DLD1 (cell line): ENCODE results near the gene PCYT2.

ENCODE experiments used
- in situ Hi-C: cut with HindIII; loops from 2 replicates; pipeline ENCODE4 v1.10.0; 2017; ENCODE audit warnings: low sequenced_read_pairs

Gene PCYT2

DNA sequence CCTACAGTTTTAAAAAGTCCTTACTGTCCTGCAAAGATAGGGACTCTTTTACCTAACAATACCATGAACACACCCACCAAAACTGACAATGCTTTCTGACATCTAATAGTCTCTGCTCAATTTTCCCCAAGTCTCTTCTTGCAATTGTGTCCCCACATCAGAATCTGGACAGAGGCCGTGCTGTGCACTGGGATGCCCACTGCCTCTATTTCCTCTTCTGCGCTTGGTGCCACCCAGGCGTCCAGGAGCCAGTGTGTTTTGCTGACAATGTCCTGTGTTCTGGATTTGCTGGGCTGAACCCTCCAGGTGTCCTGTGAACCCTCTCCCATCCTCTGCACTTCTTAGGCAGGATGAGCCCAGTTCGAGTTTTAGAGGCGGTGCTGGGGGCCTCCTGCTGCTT, 33.6 kb downstream of the PCYT2 start:
- in situ Hi-C loops: no loop called here

DNA sequence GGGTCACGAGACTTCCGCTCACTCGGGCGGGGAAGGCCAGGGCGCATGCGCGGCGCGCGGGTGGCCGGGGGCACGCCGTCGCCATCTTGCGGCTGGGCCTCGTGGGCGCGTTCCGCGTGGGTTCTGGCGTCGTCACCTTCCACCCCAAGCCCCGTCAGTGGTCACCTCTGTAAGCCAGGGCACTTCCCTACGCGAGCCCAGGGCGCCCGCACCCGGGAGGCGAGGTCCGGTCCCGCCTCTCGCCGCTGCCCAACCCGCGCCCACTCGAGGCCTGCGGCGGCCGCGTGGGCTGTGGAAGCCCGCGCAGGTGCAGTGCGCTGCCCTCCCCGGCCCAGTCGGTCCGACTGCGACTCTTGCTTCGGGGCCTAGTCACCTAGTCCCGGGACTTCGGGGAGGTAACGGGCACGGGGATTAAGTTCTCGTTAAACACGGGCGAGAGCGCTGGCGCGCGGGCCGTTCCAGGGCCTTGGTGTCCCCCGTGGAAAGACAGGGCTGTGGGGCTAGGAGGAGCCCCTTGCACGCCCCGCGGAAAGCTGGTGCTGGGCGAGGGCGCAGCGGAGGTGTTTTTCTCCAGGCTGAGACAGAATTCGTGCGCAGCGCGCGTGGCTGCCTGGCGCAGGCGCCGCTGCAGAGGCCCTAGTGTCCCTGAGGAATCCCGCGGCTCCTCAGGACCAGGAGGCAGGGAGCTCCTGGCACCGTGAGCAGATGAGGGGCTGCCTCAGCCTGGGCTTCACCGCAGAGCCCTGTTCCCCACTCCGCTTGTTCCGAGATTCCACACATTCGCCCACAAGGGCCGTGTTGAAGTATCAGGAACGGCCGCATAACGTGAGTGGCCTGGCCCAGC, 39.6 kb downstream of the PCYT2 start:
- in situ Hi-C loops: no loop called here

DNA sequence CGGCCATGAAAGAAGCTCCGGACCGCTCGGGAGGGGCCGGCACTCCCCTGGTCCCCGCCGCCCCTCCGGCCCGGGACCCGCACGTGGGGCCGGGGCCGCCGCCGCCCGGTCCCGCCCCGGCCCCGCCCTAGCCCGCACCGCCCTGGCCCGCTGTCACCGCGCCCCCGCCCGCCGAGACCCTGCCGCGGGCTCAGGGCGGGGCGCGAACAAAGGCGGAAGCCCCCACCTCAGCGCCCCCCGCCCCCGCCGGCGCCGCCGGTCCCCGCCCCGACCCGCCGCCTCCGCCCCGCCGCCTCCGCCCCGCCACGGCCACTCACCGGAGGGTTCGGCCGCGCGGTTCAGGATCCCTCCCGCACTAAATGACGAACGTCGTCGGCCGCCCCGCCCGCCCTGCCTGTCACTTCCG, 40.2 kb downstream of the PCYT2 start, which contains the start of gene ARHGDIA:
TSS of gene ARHGDIA (minus strand) at position 357 of the 406 bp plus-strand sequence. CDS start 1,407 bp downstream, outside the sequence.
- in situ Hi-C loops: no loop called here

DNA sequence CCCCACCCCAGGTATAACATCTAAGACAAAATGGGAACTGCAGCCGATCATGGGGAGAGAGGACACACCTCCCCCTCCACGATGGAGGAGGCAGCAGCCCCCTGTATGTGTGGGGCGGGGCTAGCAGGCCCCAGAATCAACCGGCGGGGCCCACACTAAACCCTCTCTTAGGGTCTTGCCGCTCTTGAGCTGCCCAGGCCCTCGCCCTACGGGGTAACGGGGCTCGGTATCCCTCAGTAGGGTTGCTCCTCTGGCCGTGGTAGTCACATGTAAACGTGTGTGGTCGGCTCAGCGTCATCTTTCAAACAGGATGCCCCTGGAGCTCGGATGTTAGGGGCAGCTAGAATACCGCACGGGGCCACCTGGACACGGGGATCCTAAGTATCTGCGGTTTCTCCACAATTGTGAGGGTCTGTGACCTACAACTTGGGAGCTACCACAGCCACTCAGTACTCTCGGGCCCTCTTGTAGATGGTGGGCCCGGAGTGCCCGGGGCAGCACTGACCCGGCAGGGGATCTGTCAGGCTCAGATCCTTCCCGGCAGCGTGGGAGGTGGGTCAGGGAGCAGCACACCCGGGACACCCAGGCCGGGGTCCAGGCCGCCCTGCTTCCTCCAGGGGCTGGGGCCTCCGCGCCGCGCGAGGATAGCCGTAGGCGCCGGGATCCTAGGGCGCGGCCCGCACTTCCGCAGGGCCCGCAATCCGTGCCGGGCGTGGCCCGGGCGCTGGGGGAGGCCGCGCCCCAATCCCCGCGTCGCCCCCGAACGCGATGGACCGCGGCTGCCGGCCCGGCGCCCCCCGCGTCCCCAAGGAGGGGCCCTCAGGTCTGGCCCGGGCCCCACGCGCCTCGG, 40.8 kb downstream of the PCYT2 start:
- in situ Hi-C loops: no loop called here

DNA sequence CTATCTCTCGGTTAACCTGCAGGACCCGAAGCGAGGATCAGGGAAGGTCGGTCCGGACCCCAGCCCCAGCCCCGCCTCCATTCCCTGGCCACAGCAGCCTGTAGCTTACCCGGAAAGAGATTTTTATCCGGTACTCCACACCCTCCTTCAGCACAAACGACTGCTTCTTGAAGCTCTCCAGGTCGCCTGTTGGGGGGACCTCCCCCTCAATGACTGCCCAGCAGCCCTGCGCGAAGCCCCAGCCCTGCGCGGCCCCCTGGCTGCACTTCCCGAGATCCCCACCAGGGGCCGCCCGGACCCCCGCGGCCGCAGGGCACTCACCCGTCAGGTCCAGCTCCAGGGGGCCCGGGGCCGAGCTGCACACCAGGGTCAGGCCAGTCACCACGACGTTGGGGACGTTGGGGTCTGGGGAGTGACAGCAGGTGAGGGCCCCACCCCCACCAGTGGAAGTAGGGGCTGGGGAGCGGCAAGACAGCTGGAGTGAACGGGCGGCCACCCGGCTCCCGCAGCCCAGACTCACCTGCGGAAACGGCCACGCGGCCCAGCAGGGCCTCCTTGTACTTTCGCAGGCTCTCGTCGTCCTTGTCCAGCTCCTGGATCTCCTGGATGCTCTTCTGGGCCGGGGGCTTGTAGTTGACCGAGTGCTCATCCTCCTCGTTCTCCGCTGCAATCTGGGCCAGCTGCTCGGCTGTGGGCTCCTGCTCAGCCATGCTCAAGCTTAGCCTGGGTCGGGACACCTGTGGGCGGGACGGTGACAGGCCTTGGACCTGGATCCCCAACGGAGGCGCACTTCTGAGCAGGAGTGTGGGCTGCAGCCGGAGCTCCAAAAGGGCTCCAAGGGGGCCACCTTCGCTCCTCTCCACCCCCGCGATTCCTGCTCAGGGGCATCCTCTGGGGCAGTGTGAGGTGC, 41.7 kb downstream of the PCYT2 start:
- in situ Hi-C loops: no loop called here

DNA sequence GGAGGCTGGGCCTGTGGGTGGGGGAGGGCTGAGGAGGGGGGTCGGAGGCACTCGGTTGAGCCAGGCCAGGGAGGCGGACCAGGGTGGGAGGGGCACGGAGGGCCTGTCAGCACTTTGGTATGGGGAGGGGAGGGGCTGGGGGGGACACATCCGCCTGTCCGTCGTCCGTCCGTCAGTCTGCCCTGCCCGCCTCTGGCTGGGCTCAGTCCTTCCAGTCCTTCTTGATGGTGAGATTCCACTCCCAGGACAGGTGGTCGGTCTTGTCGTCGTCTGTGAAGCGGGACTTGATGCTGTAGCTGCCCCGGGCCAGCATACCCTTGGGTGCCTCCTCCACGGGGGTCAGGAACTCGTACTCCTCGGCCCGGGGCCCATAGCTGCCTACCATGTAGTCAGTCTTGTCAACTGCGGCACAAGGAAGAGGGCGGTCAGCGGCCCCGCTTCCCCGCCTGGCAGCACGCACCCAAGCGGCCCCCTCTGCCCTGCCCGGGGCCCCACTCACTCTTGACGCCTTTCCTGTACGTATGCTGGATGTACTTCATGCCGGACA, 42.5 kb downstream of the PCYT2 start:
- in situ Hi-C loops: no loop called here

DNA sequence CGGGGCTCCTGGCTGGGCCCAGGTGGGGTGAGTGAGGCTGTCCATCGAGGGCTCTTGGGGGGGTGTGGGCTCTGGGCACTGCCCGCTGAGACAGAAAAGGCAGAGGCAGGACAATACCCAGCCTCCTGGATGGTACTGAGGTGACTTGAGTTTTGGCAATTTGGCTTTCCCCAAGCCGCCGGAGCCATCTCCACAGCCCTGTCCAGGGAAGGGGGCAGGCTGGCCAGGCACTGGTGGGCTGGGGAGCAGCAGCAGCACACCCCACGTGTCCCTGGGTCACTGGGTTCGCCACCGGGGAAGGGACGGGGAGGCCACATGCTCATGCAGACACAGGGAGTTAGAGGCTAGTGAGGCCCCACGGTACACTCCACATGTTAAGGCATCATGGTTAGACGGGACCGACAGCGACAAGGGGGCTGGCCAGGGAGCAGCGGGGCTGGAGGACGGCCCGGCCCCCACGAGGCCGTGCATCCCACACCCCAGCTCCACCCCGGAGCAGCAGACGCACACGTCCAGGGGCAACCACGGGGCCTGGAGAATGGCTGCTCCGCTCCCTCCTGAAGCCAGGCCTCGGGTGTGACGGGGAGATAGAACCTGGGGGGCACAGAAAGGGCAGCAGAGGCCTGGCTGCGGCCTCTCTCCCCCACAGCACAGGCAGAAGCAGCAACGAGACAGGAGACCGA, 43.1 kb downstream of the PCYT2 start:
- in situ Hi-C loops: no loop called here

DNA sequence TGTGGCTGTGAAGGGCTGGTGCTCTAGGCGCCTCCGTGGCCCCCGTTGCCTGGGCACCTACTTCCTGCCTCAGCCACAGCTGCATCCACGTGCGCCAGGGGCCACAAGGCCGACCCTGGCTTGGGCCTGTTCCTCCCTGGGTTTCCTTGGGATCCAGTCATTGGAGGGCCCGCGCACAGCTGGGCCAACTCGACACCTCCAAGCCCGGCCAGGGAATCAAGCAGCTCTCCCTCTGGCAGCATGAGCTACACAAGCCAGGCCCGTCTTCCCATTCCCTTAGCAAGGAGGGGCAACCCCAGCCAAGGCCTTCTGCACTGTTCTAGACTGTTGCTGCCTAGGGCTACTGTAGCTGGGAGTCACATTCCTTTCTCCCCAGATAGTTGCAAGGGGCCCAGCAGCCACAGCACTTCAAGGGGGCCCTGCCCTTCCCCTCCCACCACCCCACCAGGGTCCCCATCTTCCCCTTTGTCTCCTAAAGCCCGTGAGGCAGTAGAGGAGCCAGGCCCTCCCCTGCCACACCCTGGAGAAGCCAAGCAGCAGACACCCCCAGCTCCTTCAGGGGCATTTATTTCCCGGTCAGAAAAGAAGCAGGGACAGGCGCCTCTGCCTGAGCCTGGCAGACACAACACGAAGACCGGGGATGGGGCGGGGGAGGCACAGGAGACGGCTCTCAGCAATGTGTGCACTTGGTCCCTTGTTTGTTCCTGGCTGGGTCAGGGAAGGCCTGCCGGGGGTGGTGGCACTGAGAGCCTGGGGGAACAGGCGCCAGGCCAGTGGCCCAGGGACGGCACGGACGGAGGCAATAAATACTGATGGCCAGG, 43.8 kb downstream of the PCYT2 start:
- in situ Hi-C loops: no loop called here

DNA sequence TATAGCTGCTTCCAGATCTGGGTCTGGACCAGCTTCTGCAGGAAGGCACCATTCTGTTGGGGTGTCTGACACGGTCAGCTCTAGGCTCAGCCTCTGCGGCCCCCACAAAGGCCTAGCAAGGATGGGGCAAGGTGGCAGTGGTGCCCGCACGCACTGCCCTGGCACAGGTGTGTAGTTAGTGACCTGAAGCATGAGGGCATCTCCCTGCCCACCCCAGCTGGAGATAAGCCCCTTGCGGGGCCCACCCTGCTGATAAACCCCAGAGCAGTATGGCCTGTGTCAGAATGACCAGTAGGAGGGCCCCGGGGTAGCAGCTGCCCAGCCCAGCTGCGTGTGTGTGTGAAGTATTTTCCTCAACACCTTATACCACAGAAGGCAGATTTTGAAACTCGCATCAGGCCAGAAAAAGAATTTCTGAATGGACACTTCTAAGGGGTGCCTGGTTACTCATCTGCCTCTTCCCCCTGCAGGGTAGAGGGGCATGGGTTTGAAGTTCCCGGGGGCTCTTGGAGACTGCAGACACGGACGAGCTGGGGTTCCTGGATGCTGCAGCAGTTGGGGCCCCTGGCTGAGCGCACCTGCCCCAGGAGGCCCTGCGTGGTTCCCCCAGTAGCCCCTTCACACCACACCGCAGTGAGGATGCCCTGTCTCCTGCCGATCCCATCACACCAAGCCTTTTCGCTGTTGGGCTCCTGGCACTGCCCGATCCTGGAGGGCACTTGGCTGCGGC, 44.6 kb downstream of the PCYT2 start:
- in situ Hi-C loops: no loop called here

DNA sequence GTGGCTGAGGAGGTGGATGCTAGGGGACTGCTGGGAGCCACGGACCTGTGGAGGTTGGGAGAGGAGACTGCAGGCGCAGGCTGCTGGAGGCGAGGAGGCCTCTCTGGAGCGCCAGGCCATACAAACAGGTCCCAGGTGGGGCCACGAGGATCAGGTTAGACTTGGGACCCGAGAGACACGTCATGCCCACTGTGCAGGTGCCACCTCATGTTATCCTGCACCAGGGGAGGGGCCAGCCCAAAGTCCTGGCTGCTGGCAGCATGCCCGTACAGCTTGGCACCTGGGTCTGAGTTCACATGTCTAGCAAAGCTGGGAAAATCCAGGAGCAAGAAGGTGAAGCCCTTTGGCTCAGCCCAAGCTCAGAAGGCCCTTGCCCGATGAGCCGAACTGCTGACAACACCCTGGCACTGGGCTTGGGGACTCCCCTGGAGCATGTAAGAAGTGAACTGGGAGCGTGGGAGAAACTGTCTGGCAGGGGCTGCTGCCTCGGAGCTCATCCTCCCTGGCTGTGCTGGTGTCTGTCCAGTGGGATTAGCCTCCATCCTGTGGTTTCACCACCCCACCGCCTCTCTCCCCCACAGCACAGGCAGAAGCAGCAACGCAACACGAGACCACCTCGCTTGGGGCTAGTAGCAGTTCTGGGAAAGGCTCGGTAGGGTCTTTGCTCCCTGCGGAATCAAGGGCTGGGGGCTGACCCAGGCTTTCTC, 45.3 kb downstream of the PCYT2 start:
- in situ Hi-C loops: no loop called here

DNA sequence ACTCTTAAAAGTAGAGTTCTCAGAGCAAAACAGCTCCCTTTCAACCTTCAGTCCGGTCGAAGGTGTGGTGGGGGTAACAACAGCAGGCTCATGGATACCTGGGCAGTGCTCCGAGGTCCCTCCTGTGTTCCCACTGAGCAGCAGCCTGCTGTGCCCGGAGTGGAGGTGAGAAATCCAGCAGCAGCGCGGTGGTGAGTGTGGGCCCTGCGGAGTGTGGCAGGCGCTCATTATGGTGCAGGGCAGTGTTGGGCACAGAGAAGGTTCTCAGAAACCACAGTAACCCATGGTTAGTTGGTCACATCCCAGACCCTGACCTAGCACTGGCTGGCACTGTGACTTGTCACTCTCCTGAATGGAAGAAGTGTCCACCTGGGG, 45.9 kb downstream of the PCYT2 start:
- in situ Hi-C loops: no loop called here

DNA sequence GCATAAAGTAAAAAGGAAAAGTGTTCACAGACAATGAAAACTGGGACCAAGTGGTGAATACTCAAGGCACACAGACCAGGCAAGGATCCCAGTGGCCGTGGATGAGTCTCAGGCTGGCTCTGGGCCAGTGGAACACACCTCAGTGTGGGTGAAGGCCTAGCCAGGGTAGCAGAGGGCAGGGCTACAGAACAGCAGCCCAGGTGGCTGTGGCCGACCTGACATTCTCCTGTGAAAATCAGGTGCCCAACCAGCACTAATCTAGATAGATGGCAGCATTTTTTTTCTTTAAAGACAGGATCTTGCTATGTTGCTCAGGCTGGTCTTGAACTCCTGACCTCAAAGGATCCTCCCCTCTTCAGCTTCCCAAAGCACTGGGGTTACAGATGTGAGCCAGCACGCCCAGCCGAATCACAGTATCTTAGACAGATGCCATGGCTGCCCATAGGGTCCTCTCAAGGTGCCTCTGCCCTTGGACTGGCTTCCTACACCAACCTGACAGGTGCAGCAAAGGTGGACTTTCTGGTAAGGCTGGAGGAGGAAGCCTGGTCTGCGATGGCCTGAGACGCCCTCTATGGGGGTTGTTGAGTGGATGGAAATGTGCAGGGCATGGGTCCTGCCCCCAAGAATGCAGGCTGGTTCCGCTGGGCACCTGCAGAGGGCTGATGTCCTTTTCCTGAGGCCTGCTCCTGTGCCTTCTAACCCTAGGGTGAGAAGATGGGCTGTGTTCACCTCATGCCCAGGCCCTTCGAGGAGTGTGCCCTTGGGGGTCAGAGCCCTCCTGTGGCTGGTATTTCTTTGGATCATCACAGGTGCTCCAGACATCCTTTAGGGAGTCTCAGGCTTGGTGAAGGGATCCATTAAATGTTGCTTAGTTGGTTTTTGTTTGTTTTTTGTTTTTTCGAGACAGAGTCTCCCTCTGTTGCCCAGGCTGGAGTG, 47.1 kb downstream of the PCYT2 start:
- in situ Hi-C loops: no loop called here

DNA sequence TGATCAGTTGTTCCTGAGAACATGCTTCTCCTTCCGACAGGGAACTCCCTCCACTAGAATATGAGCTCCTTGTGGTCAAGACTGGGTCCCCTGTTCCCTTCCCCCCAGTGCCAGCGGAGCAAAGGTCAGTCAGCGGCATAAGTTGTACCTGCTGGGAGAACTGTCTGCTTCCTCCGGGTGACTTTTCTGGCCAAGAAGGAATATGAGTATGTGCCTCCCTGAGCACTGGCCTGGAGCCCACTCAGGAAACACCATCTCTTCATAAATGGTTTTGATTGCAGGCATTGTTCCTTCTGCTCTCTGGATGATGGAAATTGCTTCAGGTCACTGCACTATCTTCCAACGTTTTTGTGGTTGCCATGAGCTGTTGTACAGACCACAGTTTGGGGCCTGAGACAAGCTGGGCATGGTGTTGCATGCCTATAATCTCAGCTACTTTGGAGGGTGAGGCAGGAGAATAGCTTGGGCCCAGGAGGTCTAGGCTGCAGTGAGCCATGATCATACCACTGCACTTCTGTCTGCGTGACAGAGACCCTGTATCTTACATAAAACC, 48.0 kb downstream of the PCYT2 start:
- in situ Hi-C loops: no loop called here

DNA sequence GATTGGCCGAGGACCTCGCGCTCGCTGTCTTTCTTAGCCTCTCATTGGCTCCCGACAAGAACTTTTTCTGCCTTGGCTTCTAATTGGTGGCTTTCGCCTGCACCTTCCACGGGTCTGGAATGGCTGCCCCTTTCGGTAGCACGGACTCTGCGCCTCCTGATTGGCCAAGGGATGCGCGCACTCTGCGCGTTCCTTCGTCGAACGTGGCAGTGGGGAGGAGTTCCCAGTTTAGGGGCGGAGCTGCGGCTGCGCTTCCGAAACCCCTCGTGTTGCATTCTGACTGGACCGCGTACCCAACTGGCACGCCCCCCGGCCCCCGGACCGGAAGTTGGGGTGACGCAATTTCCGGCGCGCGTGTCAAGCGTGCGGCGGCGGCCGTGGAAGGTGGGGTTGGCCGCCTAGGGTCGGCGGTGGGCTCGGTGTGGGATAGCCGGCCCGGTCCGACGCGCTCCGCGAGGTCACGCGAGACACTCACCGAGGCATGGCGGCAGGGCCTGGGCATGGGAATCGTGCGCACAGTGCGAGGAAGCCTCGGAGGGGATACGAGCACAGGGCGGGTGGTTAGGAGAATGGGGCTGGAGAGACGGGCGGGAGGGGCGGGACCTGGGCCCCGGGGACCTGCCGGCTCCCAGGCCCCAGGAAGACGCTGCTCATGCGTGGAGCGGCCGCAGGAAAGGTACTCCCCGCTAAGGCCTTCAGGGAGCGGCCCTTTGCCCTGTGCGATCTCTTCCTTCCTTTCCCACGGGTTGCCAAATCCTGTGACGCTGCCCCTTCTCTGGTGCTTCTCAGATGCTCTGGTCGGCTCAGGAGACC, 50.2 kb downstream of the PCYT2 start:
- in situ Hi-C loops: no loop called here

DNA sequence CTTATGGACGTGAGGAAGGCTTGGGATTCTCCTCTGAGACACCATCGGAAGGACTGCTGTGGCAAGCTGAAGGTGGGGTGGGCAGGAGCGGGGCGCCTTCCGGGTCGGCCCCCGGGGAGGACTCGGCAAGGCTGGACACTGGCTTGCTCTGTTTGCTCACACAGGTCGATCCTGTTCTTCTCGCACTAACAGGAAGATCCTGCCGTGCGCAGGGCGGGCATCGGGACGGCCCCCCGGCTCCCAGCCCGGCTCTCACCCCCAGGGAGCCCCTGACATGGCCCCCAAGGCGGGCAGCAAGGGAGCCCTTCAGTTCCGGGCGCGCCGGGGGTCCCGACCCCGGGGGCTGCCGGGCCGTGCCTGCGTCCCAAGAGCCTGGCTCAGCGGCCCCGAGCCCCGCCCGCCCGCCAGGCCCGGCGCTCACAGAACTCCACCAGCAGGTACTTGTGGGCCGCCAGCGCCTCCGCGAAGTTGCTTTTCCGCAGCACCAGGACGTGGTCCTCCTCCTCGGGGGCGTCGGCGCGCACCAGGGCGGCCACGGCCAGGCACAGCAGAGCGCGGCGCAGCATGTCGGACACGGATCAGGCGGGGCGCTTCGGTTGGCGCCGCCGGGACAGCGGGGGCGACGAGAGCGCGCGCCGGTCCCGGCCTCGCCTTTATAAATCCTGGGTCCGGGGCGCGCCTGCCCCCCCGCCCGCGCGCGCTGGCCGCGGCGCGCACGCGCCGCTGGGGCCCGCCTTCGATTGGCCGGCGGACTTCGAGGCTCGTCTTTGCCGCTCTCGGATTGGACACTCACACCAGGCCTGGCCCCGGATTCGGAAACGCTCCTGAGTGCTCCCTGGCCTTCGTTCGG, 51.1 kb downstream of the PCYT2 start, which contains the start of gene P4HB:
TSS of gene P4HB (minus strand) at position 630 of the 850 bp plus-strand sequence. CDS start at position 566, 64 bp downstream.
- in situ Hi-C loops: no loop called here
